ENCODE data around the gene DDX11.
"Not testable (repeated sequence)": the region's sequence is repeated elsewhere in the genome, so short reads cannot be mapped to it uniquely, and the experiment has no call there.

The DDX11 gene

GRCh38 chr12:31066196-31066595 is 7.5 kb upstream of the DDX11 start:
- not testable (repeated sequence) for DNase-seq

GRCh38 chr12:31067656-31068055 is 6.0 kb upstream of the DDX11 start:
- not testable (repeated sequence) for DNase-seq

GRCh38 chr12:31070971-31071740 is 2.5 kb upstream of the DDX11 start:
- DNase-seq: not testable (repeated sequence)

GRCh38 chr12:31072962-31073361 is 698 bp upstream of the DDX11 start:
- not testable (repeated sequence) for DNase-seq

GRCh38 chr12:31074333-31074874 is 744 bp downstream of the DDX11 start:
- peak in 4 of 51 donors; percentile 7 to 29 (median 25) for DNase-seq

- not testable (repeated sequence) for DNase-seq
These were observed 2.5 kb downstream of the DDX11 start for GRCh38 chr12:31076150-31076549.

- DNase-seq: not testable (repeated sequence)
These were observed 3.4 kb downstream of the DDX11 start for GRCh38 chr12:31077095-31077494.

- DNase-seq: not testable (repeated sequence)
These were observed 4.3 kb downstream of the DDX11 start for GRCh38 chr12:31077998-31078397.

- DNase-seq: not testable (repeated sequence)
These were observed 5.8 kb downstream of the DDX11 start for GRCh38 chr12:31079421-31079820.

GRCh38 chr12:31080221-31080620 is 6.6 kb downstream of the DDX11 start:
- DNase-seq: not testable (repeated sequence)

- DNase-seq: not testable (repeated sequence)
These were observed 7.6 kb downstream of the DDX11 start for GRCh38 chr12:31081274-31081673.

- DNase-seq: not testable (repeated sequence)
These were observed 10.6 kb downstream of the DDX11 start for GRCh38 chr12:31084241-31084640.

- DNase-seq: not testable (repeated sequence)
These were observed 12.4 kb downstream of the DDX11 start for GRCh38 chr12:31086032-31086431.

- DNase-seq: not testable (repeated sequence)
These were observed 13.8 kb downstream of the DDX11 start for GRCh38 chr12:31087486-31087885.

GRCh38 chr12:31087956-31088355 is 14.3 kb downstream of the DDX11 start:
- not testable (repeated sequence) for DNase-seq

GRCh38 chr12:31089072-31089471 is 15.4 kb downstream of the DDX11 start:
- no peak for DNase-seq

GRCh38 chr12:31091629-31092028 is 18.0 kb downstream of the DDX11 start:
- not testable (repeated sequence) for DNase-seq

- not testable (repeated sequence) for DNase-seq
These were observed 19.1 kb downstream of the DDX11 start for GRCh38 chr12:31092718-31093117.

GRCh38 chr12:31095080-31095860 is 21.6 kb downstream of the DDX11 start:
- DNase-seq: not testable (repeated sequence)

- not testable (repeated sequence) for DNase-seq
These were observed 22.8 kb downstream of the DDX11 start for GRCh38 chr12:31096251-31097065.

GRCh38 chr12:31097819-31098218 is 24.2 kb downstream of the DDX11 start:
- not testable (repeated sequence) for DNase-seq
